Breast epithelium (tissue), 3 donors: ENCODE results near the gene RNASE8.

Source experiments
- POLR2A ChIP-seq: fragments of 450-650 bp; IDR thresholded peaks from one replicate; pipeline ENCODE4 v1.6.1; 2016; ENCODE audit warnings: antibody characterized with exemption, mild to moderate bottlenecking, moderate library complexity
- POLR2AphosphoS5 ChIP-seq, 3 donors: sonication (generic); formaldehyde crosslinking; IDR thresholded peaks; one replicate each; pipeline ENCODE4 v1.6.1; 2017; ENCODE audit warnings: antibody characterized with exemption in 3 of 3
- TF ChIP-seq, protein P1 (sequence below), 3 donors: fragments of 450-650 bp; IDR thresholded peaks; one replicate each; pipeline ENCODE4 v1.5.1; 2016 to 2017; ENCODE audit warnings: antibody characterized with exemption in 3 of 3, mild to moderate bottlenecking in 3 of 3, moderate library complexity in 3 of 3

DNA sequence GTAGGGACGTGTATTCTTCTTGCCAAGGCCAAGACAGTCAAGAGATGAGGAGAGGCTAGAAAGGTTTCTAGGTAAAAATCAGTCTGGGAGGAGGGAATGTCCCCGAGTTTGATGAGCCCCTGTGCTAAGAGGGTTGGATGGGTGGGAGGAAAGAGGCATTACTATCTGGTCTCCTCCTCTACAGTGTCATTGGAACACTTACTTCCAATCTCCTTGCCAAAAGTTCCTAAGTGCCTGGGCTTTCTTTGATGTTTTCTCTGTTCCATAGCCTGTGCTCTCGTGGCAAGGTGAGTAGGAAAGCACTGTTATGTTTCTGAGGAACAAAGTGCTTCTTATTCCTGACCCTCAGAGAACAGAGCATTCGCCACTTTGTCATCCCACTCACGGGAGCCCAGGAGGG is 22.9 kb upstream of the RNASE8 start, which contains the start of gene RNASE13:
- TF ChIP-seq, protein P1, sequence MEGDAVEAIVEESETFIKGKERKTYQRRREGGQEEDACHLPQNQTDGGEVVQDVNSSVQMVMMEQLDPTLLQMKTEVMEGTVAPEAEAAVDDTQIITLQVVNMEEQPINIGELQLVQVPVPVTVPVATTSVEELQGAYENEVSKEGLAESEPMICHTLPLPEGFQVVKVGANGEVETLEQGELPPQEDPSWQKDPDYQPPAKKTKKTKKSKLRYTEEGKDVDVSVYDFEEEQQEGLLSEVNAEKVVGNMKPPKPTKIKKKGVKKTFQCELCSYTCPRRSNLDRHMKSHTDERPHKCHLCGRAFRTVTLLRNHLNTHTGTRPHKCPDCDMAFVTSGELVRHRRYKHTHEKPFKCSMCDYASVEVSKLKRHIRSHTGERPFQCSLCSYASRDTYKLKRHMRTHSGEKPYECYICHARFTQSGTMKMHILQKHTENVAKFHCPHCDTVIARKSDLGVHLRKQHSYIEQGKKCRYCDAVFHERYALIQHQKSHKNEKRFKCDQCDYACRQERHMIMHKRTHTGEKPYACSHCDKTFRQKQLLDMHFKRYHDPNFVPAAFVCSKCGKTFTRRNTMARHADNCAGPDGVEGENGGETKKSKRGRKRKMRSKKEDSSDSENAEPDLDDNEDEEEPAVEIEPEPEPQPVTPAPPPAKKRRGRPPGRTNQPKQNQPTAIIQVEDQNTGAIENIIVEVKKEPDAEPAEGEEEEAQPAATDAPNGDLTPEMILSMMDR (IDR thresholded peaks at IDR 0.05): no peak
- TF ChIP-seq POLR2AphosphoS5 (IDR thresholded peaks at IDR 0.05): no peak
- no peak for TF ChIP-seq POLR2A
